SK-N-SH (cell line): ENCODE measurements around the gene FOXA2. TPM values are rescaled to one million over a fixed set of nuclear protein-coding genes. Genes with fewer than 3 reads are reported as not detected.

Source experiments
- CTCF ChIA-PET: fragments of 300-600, 350-600 bp; formaldehyde crosslinking; extraction: SDS; loops from one replicate; lab custom pipeline; 2021; lab: Yijun Ruan, JAX
- POLR2A ChIA-PET: fragments of 350-600 bp; sonication (Branson Sonifier 250); formaldehyde crosslinking; extraction: SDS; loops from one replicate; lab custom pipeline; 2020; ENCODE audit warnings: antibody characterized with exemption, inconsistent platforms; lab: Yijun Ruan, JAX
- DNase-seq: peaks from one replicate; pipeline ENCODE4 v3.0.0; 2012
- H2AFZ ChIP-seq: fragments of 200-600 bp; sonication (generic); 2 replicates; pipeline ENCODE4 v1.8.1; 2016; ENCODE audit warnings: antibody characterized with exemption, mild to moderate bottlenecking, low read depth
- H3F3A ChIP-seq: fragments of 200-600 bp; sonication (generic); replicated peaks from 2 replicates; pipeline ENCODE3; 2016; ENCODE audit warnings: antibody characterized with exemption, mild to moderate bottlenecking; ENCODE audit not compliant: insufficient read depth
- H3K27ac ChIP-seq, 2 experiments: fragments of 200-500 bp in 1 of 2; fragments of 200-600 bp in 1 of 2; sonication (Bioruptor generic) in 1 of 2; sonication (generic), shearing (Covaris generic) in 1 of 2; 2 replicates each; pipeline versions ENCODE4 v1.5.1 to v1.6.1; 2014 to 2016; ENCODE audit warnings: low read depth in 2 of 2, inconsistent platforms in 1 of 2, low read length in 1 of 2, mild to moderate bottlenecking in 1 of 2, mixed read lengths in 1 of 2
- H3K27me3 ChIP-seq: fragments of 200-600 bp; sonication (generic), shearing (Covaris generic); 2 replicates; pipeline ENCODE4 v1.6.1; 2016; ENCODE audit warnings: mixed run types; ENCODE audit not compliant: insufficient read depth
- H3K36me3 ChIP-seq, 2 experiments: fragments of 200-500 bp in 1 of 2; fragments of 200-600 bp in 1 of 2; sonication (Bioruptor generic) in 1 of 2; sonication (generic) in 1 of 2; replicated peaks in 1 of 2; 2 replicates each; pipeline versions ENCODE3 to v1.5.1; 2014 to 2016; ENCODE audit warnings: low read length in 1 of 2, mild to moderate bottlenecking in 1 of 2; ENCODE audit not compliant: insufficient read depth in 2 of 2, control insufficient read depth in 1 of 2
- H3K4me1 ChIP-seq, 2 experiments: fragments of 200-500 bp in 1 of 2; fragments of 200-600 bp in 1 of 2; sonication (Bioruptor generic) in 1 of 2; sonication (generic), shearing (Covaris generic) in 1 of 2; 2 replicates each; pipeline versions ENCODE4 v1.5.1 to v1.6.1; 2014 to 2016; ENCODE audit warnings: low read depth in 1 of 2, low read length in 1 of 2, mixed run types in 1 of 2; ENCODE audit not compliant: insufficient read depth in 2 of 2, control insufficient read depth in 1 of 2
- H3K4me2 ChIP-seq: fragments of 200-600 bp; sonication (generic), shearing (Covaris generic); 2 replicates; pipeline ENCODE4 v1.6.1; 2017; ENCODE audit warnings: mixed run types
- H3K4me3 ChIP-seq, 2 experiments: fragments of 200-500 bp in 1 of 2; fragments of 200-600 bp in 1 of 2; sonication (Bioruptor generic) in 1 of 2; sonication (generic), shearing (Covaris generic) in 1 of 2; 2 replicates each; pipeline versions ENCODE4 v1.5.1 to v1.8.1; 2014 to 2016; ENCODE audit warnings: low read depth in 2 of 2, inconsistent platforms in 1 of 2, low read length in 1 of 2, mild to moderate bottlenecking in 1 of 2, mixed read lengths in 1 of 2, moderate library complexity in 1 of 2
- H3K79me2 ChIP-seq: fragments of 200-600 bp; sonication (generic); 2 replicates; pipeline ENCODE4 v1.8.1; 2017; ENCODE audit warnings: mild to moderate bottlenecking; ENCODE audit not compliant: insufficient read depth
- H3K9ac ChIP-seq: fragments of 200-600 bp; sonication (generic); 2 replicates; pipeline ENCODE4 v1.6.1; 2017; ENCODE audit warnings: mixed run types
- H3K9me2 ChIP-seq: fragments of 200-600 bp; sonication (generic); 2 replicates; pipeline ENCODE4 v1.6.1; 2017; ENCODE audit warnings: mixed run types
- H3K9me3 ChIP-seq: fragments of 200-600 bp; sonication (generic); 2 replicates; pipeline ENCODE4 v1.6.1; 2017; ENCODE audit warnings: mixed run types, mild to moderate bottlenecking, moderate library complexity
- H4K20me1 ChIP-seq: fragments of 200-600 bp; sonication (generic); 2 replicates; pipeline ENCODE4 v1.6.1; 2017; ENCODE audit warnings: mild to moderate bottlenecking, mixed run types; ENCODE audit not compliant: insufficient read depth
- CHD2 ChIP-seq: fragments of 150-350 bp; IDR thresholded peaks from 2 replicates; pipeline ENCODE4 v1.6.1; 2018; ENCODE audit warnings: low read length; ENCODE audit not compliant: partially characterized antibody
- EZH2phosphoT487 ChIP-seq: fragments of 200-600 bp; sonication (generic); IDR thresholded peaks from 2 replicates; pipeline ENCODE4 v1.6.1; 2017; ENCODE audit warnings: low read depth, mixed run types, mild to moderate bottlenecking, antibody characterized with exemption, moderate library complexity, borderline replicate concordance
- FOXM1 ChIP-seq: IDR thresholded peaks from 2 replicates; pipeline ENCODE4 v1.4.0; 2012; ENCODE audit warnings: low read depth, mild to moderate bottlenecking
- NFIC ChIP-seq: IDR thresholded peaks from 2 replicates; pipeline ENCODE4 v1.4.0; 2012; ENCODE audit warnings: borderline replicate concordance
- NRF1 ChIP-seq: IDR thresholded peaks from 2 replicates; pipeline ENCODE4 v1.6.1; 2012; ENCODE audit warnings: low read depth, mild to moderate bottlenecking, low read length
- RAD21 ChIP-seq: IDR thresholded peaks from 2 replicates; pipeline ENCODE4 v1.6.1; 2012; ENCODE audit warnings: mild to moderate bottlenecking, low read length
- WGBS: methylation state at CpG from one replicate; pipeline ENCODE4 v1.1.6; 2017; ENCODE audit warnings: low lambda C conversion rate; 5-methylcytosine and 5-hydroxymethylcytosine counted together
- polyA plus RNA-seq, 3 experiments: library from polyadenylated mRNA; depleted of rRNA; stranded (reverse); fragments of >200 nt; gene quantifications; 2 replicates each; pipeline ENCODE4 v1.2.3, GENCODE V29; 2012
- TF ChIP-seq, protein P1 (sequence below): IDR thresholded peaks from 2 replicates; pipeline ENCODE4 v1.4.0; 2012; ENCODE audit warnings: low read depth
- TF ChIP-seq, protein P2 (sequence below): IDR thresholded peaks from 2 replicates; pipeline ENCODE4 v1.4.0; 2012; ENCODE audit warnings: low read depth, borderline replicate concordance
- TF ChIP-seq, protein P3 (sequence below): fragments of 150-350 bp; IDR thresholded peaks from 2 replicates; pipeline ENCODE4 v1.6.1; 2016; ENCODE audit warnings: mild to moderate bottlenecking, low read depth, low read length
- TF ChIP-seq, protein P4 (sequence below): IDR thresholded peaks from 2 replicates; pipeline ENCODE4; 2012

FOXA2 gene
- polyA plus RNA-seq, 1 of the 3 experiments (the other 2 are of a cell fraction) = not detected

DNA sequence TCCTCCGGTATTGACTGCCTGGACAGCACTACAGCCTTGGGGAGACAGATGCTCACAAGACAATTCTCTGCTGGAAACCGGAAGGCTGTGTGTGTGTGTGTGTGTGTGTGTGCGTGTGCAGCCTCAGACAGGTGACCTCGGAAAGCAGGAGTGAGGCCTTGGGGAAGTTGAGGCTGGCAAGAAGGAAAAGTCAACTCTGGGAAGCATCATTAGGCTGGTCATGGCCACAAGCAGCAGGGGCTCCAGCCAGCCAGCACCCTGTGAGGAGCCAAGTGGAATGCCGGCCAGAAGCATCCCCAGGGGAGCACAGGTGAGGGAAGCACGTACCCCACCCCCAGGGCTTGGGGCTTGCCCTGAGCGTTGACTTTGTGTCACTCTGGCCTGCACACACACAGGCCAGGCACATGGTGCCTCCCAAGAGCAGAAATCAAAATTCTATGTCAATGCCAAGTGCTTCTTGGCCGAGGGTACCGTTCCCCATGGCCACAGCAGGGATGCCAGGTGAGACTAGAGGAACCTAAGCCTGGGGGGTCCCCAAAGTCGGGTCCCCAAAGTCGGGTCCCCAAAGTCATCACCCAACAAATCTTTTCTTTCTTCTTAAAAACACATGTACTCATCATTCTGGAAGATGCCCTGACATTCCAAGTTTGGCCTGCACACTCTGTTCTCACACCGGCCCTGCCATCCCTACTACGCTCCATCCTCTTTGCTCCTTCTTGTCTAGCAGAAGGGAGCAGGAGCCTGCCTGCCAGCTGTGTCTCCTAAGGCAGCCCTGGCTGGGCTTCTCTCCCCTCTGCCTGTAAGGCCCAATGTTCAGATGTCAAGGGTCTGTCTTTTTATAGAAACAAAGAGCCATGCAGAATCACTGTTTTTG lies 26.7 kb downstream of the FOXA2 start:
- H3K79me2 ChIP-seq = no peaks in the 10 kb centered on the region
- DNase-seq = no peak
- H3K36me3 ChIP-seq = no peaks in the 10 kb centered on the region
- H3K9me3 ChIP-seq = no peaks in the 10 kb centered on the region
- no peak overlapping the region for H3K27ac ChIP-seq
- TF ChIP-seq, protein P1, sequence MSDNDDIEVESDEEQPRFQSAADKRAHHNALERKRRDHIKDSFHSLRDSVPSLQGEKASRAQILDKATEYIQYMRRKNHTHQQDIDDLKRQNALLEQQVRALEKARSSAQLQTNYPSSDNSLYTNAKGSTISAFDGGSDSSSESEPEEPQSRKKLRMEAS = no peak
- TF ChIP-seq, all 33 proteins: peak for 0
- H3K9me2 ChIP-seq = no peaks in the 10 kb centered on the region
- 14% methylated on average over 13 of the region's 13 CpGs for WGBS
- H3K27me3 ChIP-seq = peaks cover 32% of the 10 kb centered on the region
- H3K4me3 ChIP-seq = no peak overlapping the region
- H3F3A ChIP-seq = no peaks in the 10 kb centered on the region
- no peaks in the 10 kb centered on the region for H3K4me1 ChIP-seq
- ChIA-PET CTCF (no interaction called here), POLR2A (no interaction called here)
- no peak overlapping the region for H2AFZ ChIP-seq
- H4K20me1 ChIP-seq = no peaks in the 10 kb centered on the region
- no peak overlapping the region for H3K4me2 ChIP-seq
- no peak overlapping the region for H3K9ac ChIP-seq

DNA sequence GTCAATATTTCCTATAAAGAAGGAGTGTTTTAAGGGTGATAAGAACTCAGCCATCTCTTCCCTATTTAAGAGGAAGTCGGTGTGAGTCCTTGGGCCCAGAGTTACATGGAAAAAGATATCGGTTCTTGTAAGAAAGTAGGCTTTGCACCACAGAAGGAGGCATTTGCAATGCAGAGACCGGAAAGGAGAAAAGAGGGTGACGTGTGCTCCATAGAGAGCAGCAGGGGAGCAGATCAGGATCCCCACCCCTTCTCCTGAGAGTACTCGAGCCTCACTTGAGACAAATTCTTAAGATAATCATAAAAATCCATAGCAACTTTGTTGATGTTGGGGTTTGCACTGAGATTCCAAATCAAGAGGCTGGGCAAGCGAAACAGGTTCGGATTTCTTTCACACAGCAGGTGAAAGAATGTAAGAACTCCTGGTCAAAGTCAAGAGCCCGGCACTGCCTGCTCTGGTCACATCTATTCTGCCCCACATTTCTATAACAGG lies 27.8 kb downstream of the FOXA2 start:
- CTCF ChIA-PET = no interaction called here

DNA sequence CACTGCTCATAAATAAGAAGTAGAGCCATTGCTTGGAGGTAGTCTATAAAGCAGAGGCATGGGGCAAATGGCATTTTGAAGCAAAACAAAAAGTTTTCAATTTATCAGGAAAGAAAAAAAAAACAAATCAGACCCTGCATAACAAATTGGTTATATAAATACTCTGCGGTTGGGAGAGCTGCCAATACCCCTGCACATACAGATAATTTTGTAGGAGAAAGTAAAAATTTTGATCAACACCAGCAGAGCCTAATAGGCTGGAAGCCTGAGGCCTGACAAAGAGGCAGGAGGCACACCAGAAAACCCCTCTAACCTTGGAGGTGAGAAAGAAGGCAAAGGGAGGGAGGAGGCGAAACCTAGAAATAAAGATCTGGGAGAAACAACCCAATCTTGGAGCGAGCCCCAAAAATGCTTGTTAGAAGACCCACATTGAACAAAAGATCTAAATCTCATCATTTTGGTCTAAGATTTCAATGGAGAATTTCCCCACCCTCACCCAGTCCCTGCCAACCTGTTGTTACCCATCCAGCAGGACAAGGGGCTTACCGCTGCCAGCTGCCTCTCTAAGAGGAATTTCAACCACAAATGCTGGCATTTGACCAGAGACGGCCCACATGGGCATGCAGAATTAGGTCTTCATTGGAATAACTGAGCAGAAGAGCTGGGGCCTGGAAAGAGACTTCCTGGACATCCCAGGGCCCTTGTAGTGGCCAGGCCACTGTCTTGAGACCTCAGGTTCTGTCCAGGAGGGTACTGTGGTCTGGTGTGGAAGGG lies 28.4 kb downstream of the FOXA2 start:
- 25% methylated on average over 4 of the region's 5 CpGs for WGBS

More for the DNA sequence above, 27.8 kb downstream of the FOXA2 start:
- Histone ChIP-seq H3K27me3 (peaks cover 29% of the 10 kb centered on the region), H3K4me1 (no peaks in the 10 kb centered on the region), H3K9me3 (no peaks in the 10 kb centered on the region), H4K20me1 (no peaks in the 10 kb centered on the region), H3F3A (no peaks in the 10 kb centered on the region), H3K9me2 (no peaks in the 10 kb centered on the region), H3K36me3 (no peaks in the 10 kb centered on the region), H3K9ac (no peak overlapping the region), H3K79me2 (no peaks in the 10 kb centered on the region), H3K4me3 (no peak overlapping the region), H3K27ac (no peak overlapping the region), H2AFZ (no peak overlapping the region), H3K4me2 (no peak overlapping the region)
- no peak for DNase-seq
- TF ChIP-seq NFIC = no peak
- no peak for TF ChIP-seq FOXM1
- no peak for TF ChIP-seq CHD2
- no peak for TF ChIP-seq RAD21
- POLR2A ChIA-PET = no interaction called here
- WGBS = 14% methylated on average over 8 of the region's 8 CpGs

More for the DNA sequence above, 28.4 kb downstream of the FOXA2 start:
- Histone ChIP-seq H3K79me2 (no peaks in the 10 kb centered on the region), H3K9me3 (no peaks in the 10 kb centered on the region), H3K4me2 (no peak overlapping the region), H3K9ac (no peak overlapping the region), H3K27me3 (peaks cover 29% of the 10 kb centered on the region), H3K9me2 (no peaks in the 10 kb centered on the region), H3K27ac (no peak overlapping the region), H3K36me3 (no peaks in the 10 kb centered on the region), H3F3A (no peaks in the 10 kb centered on the region), H3K4me3 (no peak overlapping the region), H2AFZ (no peak overlapping the region), H4K20me1 (no peaks in the 10 kb centered on the region), H3K4me1 (no peaks in the 10 kb centered on the region)
- TF ChIP-seq NRF1 (no peak), EZH2phosphoT487 (no peak)
- TF ChIP-seq, protein P2, sequence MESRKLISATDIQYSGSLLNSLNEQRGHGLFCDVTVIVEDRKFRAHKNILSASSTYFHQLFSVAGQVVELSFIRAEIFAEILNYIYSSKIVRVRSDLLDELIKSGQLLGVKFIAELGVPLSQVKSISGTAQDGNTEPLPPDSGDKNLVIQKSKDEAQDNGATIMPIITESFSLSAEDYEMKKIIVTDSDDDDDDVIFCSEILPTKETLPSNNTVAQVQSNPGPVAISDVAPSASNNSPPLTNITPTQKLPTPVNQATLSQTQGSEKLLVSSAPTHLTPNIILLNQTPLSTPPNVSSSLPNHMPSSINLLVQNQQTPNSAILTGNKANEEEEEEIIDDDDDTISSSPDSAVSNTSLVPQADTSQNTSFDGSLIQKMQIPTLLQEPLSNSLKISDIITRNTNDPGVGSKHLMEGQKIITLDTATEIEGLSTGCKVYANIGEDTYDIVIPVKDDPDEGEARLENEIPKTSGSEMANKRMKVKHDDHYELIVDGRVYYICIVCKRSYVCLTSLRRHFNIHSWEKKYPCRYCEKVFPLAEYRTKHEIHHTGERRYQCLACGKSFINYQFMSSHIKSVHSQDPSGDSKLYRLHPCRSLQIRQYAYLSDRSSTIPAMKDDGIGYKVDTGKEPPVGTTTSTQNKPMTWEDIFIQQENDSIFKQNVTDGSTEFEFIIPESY = no peak
- TF ChIP-seq, protein P3, sequence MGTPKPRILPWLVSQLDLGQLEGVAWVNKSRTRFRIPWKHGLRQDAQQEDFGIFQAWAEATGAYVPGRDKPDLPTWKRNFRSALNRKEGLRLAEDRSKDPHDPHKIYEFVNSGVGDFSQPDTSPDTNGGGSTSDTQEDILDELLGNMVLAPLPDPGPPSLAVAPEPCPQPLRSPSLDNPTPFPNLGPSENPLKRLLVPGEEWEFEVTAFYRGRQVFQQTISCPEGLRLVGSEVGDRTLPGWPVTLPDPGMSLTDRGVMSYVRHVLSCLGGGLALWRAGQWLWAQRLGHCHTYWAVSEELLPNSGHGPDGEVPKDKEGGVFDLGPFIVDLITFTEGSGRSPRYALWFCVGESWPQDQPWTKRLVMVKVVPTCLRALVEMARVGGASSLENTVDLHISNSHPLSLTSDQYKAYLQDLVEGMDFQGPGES = no peak
- TF ChIP-seq, protein P4, sequence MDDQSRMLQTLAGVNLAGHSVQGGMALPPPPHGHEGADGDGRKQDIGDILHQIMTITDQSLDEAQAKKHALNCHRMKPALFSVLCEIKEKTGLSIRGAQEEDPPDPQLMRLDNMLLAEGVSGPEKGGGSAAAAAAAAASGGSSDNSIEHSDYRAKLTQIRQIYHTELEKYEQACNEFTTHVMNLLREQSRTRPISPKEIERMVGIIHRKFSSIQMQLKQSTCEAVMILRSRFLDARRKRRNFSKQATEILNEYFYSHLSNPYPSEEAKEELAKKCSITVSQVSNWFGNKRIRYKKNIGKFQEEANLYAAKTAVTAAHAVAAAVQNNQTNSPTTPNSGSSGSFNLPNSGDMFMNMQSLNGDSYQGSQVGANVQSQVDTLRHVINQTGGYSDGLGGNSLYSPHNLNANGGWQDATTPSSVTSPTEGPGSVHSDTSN = no peak
- ChIA-PET CTCF (no interaction called here), POLR2A (no interaction called here)
- no peak for DNase-seq
